Kidney epithelial cell (primary cell): ENCODE data around the gene PEA15. TPM values are rescaled to one million over a fixed set of nuclear protein-coding genes. Genes with fewer than 3 reads are reported as not detected.

Experiments used
- DNase-seq: peaks from one replicate; pipeline ENCODE4 v3.0.0-alpha.2; 2010; ENCODE audit warnings: low read depth
- H3K27me3 ChIP-seq: 2 replicates; pipeline ENCODE4 v1.6.0; 2011; ENCODE audit warnings: low read length; ENCODE audit not compliant: control insufficient read depth, insufficient read depth
- H3K36me3 ChIP-seq: 2 replicates; pipeline ENCODE4 v1.5.1; 2011; ENCODE audit warnings: low read length; ENCODE audit not compliant: control insufficient read depth, insufficient read depth
- H3K4me3 ChIP-seq: 2 replicates; pipeline ENCODE4 v1.5.1; 2011; ENCODE audit warnings: low read depth, mild to moderate bottlenecking, control low read depth, low read length
- total RNA-seq: library from RNA; depleted of rRNA; stranded (reverse); fragments of >200 nt; gene quantifications from 2 replicates; pipeline ENCODE4 v1.2.3, GENCODE V29; 2015
- TF ChIP-seq, protein P1 (sequence below): IDR thresholded peaks from 2 replicates; pipeline ENCODE4 v1.5.1; 2011; ENCODE audit warnings: mild to moderate bottlenecking, moderate library complexity, low read length, control low read depth, inconsistent platforms; ENCODE audit not compliant: insufficient read depth, poor library complexity, severe bottlenecking

The PEA15 gene
- total RNA-seq, 1 donor from 2014 or later = 139 TPM

DNA sequence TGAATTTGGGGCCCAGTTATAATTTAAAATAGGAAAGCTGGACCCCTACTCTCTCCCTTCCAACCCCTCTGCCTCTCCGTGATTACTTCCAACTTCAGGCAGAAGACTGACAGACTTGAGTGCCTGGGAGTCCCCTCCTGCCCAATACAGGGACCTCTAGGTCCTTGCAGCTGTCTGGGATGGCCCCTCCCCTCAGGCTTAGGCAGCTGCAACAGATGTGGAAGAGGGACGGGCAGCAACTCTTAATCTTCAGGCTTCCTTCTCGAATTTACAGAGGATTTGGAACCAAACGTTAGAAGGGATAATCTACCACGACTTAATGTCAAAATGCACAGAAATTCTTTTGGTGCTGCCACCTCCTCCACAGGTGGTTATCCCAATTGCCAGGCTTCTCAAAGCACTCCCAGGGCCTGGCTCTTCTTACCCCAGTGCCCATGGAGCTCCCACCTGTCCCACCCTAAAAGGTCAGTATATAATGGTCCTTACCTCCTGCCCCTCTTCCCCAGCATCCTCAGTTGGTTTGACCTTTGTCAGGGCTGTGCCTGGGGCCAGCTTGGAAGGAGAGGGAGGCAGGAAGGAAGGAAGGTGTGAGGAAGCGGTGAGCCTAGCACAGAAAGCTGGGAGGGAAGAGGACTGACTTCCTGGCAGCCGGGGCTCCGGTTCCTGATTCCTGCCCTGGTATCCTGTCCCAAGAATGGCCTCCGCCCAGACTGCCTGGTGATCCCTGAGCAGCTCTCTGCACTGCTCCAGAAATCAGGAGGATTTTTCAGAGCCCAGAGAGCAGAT, 2.8 kb downstream of the PEA15 start:
- TF ChIP-seq, protein P1, sequence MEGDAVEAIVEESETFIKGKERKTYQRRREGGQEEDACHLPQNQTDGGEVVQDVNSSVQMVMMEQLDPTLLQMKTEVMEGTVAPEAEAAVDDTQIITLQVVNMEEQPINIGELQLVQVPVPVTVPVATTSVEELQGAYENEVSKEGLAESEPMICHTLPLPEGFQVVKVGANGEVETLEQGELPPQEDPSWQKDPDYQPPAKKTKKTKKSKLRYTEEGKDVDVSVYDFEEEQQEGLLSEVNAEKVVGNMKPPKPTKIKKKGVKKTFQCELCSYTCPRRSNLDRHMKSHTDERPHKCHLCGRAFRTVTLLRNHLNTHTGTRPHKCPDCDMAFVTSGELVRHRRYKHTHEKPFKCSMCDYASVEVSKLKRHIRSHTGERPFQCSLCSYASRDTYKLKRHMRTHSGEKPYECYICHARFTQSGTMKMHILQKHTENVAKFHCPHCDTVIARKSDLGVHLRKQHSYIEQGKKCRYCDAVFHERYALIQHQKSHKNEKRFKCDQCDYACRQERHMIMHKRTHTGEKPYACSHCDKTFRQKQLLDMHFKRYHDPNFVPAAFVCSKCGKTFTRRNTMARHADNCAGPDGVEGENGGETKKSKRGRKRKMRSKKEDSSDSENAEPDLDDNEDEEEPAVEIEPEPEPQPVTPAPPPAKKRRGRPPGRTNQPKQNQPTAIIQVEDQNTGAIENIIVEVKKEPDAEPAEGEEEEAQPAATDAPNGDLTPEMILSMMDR = no peak

DNA sequence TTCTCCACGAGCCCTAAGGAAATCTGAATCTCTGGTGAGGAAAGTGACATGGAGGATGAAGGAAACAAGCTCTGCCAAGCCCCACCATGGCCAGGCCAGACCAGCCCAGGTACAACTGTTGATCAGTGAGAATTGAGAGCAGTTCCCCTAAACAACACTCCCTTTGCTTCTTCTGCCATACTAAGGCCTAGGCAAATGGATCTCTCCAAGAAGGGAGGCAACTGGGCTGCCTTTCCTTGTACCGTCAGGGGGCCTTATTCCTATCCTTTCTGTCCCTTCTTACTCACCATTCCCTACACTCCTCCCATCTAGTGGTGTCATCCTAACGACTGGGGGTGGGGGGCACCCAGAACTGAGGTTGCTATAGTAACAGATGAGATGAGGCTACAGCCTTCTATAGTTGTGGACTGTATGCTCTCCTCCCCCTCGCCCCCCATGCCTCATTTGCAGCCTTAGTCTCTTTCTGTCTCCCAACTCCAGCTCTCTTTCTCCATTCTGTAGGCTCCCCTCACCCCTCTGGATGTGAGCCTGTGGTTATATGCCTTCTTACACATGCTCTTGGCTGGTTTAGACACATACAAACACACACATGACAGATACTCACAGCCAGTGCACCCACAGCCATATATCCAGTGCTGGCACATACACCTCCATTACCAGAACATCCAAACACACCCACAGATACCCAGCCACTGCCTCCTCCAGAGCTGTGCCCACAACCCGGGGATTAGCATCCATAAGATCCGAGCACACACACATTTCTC, 3.6 kb downstream of the PEA15 start:
- H3K4me3 ChIP-seq = no peak overlapping the region
- no peak for DNase-seq
- peaks cover 9% of the 10 kb centered on the region for H3K36me3 ChIP-seq
- TF ChIP-seq, protein P1 = no peak
- no peaks in the 10 kb centered on the region for H3K27me3 ChIP-seq

More for the DNA sequence above, 2.8 kb downstream of the PEA15 start:
- Histone ChIP-seq H3K36me3 (peaks cover 5% of the 10 kb centered on the region), H3K27me3 (no peaks in the 10 kb centered on the region), H3K4me3 (no peak overlapping the region)
- DNase-seq = no peak

DNA sequence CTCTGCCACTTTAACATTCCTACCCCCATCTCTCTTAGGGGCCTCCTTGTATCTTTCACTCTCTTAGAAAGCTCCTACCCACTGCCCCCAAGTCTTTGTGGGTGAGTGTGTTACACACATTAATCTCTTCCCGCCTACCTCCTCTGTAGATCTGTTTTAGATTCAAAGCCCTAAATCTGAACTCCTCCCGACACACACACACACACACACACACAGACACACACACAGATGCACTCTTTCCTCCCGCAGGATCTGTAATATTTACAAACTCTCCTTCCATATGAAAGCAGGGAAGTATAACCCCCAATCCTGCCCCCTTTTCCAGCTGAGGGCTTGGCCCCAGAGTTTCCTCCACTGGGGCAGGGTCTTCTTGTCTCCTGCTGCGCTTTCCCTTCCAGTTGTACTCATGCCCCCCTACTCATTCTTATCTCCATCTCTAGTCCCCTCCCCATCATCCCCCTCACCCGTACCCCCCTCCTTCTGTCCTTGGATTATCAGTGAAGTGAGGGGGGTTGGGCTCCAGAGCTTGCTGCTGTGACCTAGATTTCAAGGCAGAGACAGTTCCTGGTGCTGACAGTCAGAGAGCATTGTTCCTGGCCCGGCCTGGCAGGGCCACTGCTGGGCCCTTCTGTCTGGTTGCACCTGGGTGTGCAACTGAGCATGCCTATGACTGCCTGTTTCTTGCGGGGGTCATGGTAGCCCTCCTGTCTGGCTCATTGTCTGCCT, 4.3 kb downstream of the PEA15 start:
- Histone ChIP-seq H3K27me3 (no peaks in the 10 kb centered on the region), H3K4me3 (no peak overlapping the region), H3K36me3 (peaks cover 9% of the 10 kb centered on the region)
- TF ChIP-seq, protein P1 = no peak
- DNase-seq = no peak

DNA sequence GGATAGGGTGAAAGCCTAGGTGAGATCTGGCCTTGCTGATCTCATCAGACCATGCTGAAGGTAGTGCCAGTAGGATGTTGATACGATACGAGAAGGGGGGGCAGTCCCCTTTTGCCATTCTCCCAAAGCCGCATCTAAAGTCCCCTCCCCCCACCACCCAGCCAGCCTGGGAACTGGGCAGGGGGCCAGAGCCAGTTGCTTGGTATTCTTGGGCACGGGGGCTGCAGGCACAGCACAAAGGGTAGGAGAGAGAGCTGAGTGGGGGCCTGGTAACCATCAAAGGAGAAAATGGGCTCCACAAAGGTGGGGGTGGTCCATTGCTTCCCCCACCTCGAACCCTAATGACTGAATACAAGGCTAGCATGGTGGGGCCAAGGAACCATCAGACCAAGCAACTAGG, 5.4 kb downstream of the PEA15 start:
- TF ChIP-seq, protein P1 = no peak
- H3K27me3 ChIP-seq = no peaks in the 10 kb centered on the region
- peaks cover 9% of the 10 kb centered on the region for H3K36me3 ChIP-seq
- DNase-seq = no peak
- H3K4me3 ChIP-seq = no peak overlapping the region

DNA sequence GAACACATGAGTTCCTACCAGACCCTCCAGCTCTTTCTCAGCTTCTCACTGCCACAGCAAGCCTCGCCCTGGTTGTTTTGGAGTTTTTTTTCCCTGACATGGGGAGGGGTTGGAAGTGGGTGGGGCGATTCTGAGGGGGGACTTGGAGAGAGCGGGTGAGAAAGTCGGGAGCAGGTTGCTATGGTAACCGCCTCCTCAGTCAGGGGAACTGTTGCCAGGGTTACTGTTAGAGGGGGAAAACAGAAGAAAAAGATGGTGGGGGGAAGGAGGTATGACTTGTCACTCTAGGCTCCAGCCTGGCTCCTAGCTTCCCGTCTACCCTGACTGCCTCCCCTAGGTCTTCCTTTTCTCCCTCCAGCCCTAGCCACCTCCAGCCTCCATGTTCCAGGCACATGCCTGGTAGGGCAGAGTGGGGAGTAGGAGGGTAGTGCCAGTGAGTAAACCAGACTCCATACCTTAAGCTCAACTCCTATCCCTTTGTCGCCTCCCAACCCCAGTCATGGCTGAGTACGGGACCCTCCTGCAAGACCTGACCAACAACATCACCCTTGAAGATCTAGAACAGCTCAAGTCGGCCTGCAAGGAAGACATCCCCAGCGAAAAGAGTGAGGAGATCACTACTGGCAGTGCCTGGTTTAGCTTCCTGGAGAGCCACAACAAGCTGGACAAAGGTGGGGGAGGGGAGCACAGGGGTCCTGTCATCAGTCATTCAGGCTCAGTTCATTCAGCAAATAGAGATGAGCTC, 6.0 kb downstream of the PEA15 start:
- H3K27me3 ChIP-seq = no peaks in the 10 kb centered on the region
- H3K36me3 ChIP-seq = peaks cover 9% of the 10 kb centered on the region
- H3K4me3 ChIP-seq = no peak overlapping the region
- no peak for DNase-seq
- TF ChIP-seq, protein P1 = no peak
